ENCODE results near the gene SH3D21.

SH3D21 gene

DNA sequence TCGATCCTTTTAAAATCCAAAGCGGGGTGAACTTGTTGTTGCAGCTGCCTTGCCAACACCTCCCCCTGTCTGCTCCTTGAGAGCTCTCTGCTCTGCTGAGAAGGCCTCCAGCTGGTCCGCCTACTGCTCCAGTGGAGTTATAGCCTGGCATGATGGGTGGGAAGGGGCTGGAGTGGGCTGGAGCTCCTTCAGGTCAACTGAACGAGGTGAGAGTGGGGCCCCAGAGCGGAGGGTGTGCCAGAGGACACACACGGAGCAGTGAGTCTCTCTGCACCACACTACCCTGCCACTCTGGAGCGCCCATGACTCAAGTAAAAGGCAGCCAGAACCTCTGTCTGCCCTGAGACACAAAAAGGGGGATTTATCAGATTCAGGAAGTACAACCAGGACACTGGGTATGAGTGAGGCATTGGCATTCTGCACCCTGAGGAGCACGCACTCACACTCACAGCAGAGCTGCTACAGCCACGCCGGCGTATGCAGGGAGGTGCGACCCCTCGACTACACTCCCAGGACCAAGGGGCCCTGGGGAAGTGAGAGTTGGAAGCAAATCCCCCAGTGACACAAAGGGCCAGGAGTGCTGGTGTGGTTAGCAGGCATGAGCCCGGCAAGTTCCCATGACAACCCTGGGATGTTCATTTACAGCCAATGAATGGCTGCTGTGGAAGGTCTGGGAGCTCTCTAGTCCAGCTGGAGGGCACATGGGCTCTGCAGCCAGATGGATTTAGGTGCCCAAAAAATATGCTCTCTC, 45.2 kb downstream of the SH3D21 start:
- no peak overlapping the region for H3K27ac ChIP-seq
- no peak for TF ChIP-seq ZFX (IDR thresholded peaks at IDR 0.05; ENCODE audit: borderline replicate concordance)
- TF ChIP-seq, protein P1, sequence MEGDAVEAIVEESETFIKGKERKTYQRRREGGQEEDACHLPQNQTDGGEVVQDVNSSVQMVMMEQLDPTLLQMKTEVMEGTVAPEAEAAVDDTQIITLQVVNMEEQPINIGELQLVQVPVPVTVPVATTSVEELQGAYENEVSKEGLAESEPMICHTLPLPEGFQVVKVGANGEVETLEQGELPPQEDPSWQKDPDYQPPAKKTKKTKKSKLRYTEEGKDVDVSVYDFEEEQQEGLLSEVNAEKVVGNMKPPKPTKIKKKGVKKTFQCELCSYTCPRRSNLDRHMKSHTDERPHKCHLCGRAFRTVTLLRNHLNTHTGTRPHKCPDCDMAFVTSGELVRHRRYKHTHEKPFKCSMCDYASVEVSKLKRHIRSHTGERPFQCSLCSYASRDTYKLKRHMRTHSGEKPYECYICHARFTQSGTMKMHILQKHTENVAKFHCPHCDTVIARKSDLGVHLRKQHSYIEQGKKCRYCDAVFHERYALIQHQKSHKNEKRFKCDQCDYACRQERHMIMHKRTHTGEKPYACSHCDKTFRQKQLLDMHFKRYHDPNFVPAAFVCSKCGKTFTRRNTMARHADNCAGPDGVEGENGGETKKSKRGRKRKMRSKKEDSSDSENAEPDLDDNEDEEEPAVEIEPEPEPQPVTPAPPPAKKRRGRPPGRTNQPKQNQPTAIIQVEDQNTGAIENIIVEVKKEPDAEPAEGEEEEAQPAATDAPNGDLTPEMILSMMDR (IDR thresholded peaks at IDR 0.05), result no peak

DNA sequence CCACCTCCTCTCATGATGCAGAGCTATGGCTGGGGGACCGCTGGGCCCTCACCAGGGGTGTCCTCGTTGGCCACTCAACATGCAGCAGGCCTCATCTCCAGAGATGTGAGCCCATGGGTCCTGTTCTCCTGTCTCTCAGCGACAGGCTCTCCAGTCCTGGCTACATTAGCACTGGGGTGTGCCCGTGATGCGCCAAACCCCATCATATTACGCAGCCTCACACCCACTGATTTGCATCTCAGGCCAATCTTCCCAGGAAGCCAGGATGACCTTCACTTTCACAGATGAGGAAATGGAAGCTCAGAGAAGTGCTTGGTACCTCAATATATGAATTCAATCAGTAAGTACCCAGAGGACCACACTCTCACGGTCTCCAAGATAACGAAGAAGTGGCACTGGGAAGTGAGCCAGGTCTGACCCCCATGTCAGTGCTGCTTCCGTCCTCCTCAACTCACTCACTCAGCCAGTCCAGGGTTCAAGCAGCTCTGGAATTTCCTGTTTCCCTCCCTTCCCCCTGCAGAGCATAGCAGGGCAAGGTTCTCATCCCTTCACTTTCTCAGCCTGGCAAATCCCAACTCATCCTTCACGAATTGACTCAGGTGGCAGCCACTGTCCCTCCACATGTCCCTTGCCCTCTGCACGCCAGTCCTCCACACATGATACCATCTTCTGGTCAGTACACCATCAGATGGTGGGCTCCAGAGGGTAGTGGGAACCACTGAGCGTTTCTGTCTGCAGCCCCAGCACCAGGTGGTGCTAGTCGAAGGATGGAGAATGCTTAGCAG, 46.1 kb downstream of the SH3D21 start:
- no peak overlapping the region for H3K27ac ChIP-seq
- no peak for TF ChIP-seq ZFX (IDR thresholded peaks at IDR 0.05; ENCODE audit: borderline replicate concordance)
- TF ChIP-seq, protein P1 (IDR thresholded peaks at IDR 0.05), result no peak

DNA sequence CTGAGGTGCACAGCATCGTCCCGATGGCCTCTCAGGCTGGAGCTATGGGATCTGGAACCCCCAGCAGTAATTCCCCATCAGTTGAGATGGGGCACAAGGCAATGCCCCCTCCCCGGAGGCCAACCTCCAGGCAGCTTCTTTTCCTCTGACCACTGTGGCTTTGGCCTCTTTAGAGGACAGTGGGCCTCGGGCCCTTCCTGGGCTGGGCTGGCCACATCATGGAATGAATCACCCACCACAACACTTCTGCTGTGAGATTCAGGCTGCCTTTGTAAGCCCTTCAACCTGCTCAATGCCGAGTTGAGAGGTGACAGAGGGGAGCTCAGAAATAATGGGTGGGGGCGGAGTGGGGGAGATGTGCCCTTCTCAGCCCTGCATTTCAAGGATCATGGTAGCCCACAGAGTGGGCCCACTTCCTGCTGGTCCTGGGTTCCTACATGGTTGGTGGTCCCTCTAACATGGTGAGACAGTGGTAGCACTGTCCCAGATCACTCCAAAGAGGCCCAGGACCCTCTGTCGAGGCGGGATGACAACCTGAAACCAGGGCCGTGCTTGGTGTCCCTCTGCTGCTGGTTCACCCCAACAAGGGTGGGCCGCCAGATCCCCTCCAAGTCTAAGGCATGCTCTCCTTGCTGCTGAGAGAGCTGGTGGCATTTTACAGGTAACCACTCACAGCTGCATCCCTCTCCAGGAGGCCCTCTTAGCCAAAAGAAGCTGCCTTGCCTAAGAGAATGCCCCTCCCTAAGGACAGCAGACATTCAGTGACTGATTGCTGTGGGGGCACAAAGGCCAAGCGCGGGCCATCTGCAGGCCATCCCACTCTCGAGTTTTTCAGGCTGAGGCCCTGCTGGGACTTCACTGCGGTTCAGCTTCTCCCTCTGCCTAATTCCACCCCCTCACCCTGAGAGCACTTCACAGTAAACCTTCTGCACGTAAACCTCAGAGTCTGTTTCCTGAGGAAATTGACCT, 47.0 kb downstream of the SH3D21 start:
- H3K27ac ChIP-seq, result no peak overlapping the region

DNA sequence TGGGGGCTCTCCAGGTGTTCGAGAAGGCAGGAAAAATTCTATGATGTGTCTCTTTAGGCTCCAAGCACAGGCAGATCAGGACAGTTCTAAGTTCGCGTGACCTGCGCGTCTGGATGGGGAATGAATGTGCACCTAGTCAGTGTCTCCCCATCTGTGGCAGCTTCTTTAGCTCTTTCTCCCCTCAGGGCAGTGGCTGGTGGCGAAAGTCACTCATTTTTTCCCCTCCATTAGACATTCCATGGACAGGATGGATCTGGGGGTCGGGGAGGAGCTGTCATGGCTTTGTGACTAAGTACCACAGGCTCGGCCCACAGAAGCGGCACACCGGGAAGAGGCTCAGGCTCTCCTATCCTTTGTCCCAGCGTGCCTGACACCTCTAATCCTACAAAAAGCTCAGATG, 48.3 kb downstream of the SH3D21 start:
- TF ChIP-seq ZFX (IDR thresholded peaks at IDR 0.05; ENCODE audit: borderline replicate concordance), result no peak
- TF ChIP-seq, protein P1 (IDR thresholded peaks at IDR 0.05), result no peak
- no peak overlapping the region for H3K27ac ChIP-seq

More for the DNA sequence above, 47.0 kb downstream of the SH3D21 start:
- TF ChIP-seq, protein P1 (IDR thresholded peaks at IDR 0.05), result no peak
- no peak for TF ChIP-seq ZFX (IDR thresholded peaks at IDR 0.05; ENCODE audit: borderline replicate concordance)

DNA sequence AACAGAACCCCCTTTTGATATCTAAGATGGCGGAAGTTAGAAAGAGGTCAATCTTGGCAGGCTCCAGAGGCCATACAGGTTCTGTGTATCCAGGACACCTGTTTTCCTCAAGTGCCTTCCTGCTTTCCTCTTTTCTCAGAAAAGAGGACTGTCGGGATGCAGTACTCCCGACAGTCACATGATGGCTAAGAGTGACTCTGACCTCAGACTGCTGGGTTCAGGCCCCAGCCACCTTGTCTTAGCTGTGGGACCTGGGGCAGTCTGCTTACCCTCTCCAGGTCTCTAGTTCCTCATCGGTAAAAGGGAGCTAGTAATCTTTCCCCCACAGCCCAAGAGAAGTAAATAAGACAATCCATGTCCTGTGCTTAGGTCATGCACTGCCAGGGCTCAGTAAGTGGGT, 49.6 kb downstream of the SH3D21 start:
- TF ChIP-seq, protein P1 (IDR thresholded peaks at IDR 0.05), result no peak
- no peak for TF ChIP-seq ZFX (IDR thresholded peaks at IDR 0.05; ENCODE audit: borderline replicate concordance)
- no peak overlapping the region for H3K27ac ChIP-seq

DNA sequence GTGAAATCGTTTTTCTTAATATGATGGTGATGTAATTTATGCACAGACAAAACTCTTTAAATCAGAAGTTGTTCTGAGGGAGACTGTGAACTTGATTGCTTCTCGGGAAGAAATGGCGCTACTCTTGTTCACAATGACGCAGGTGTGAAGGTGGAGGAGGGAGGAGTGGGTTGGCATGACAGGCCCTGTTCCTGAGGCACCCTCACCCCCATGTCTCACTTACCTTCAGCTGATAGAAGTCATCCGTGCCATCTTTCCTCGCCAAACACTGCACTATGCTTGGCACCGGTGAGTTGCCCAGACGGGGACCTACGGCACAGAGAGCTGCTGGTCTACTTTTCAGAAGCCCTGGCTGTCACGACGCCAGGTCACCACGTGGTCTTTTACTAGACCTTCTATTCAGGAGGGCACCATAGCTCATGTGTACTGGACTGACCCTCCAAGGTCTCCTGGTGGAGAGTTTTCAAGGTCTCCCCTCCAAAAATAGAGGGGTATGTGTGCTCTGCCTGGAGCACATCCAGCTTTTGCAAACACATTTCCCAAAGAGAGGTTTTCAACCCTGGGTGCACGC, 52.4 kb downstream of the SH3D21 start:
- TF ChIP-seq, protein P1 (IDR thresholded peaks at IDR 0.05), result no peak
- no peak for TF ChIP-seq ZFX (IDR thresholded peaks at IDR 0.05; ENCODE audit: borderline replicate concordance)
- no peak overlapping the region for H3K27ac ChIP-seq

Data from 22Rv1 (cell line).